Osteocyte (in vitro differentiated cells): ENCODE data around the gene OR52I2. TPM values are rescaled to one million over a fixed set of nuclear protein-coding genes. Genes with fewer than 3 reads are reported as not detected.

Source experiments
- DNase-seq: peaks from one replicate; pipeline ENCODE4 v3.0.0; 2021; ENCODE audit warnings: mixed read lengths; ENCODE audit not compliant: unreplicated experiment; ENCODE audit errors: extremely low spot score
- H3K27ac Mint-ChIP-seq: one replicate; pipeline ENCODE4 v1.8.0; 2021; ENCODE audit warnings: mild to moderate bottlenecking, mixed read lengths; ENCODE audit not compliant: unreplicated experiment
- H3K27me3 Mint-ChIP-seq: one replicate; pipeline ENCODE4 v1.8.0; 2021; ENCODE audit warnings: mixed read lengths; ENCODE audit not compliant: unreplicated experiment
- H3K36me3 Mint-ChIP-seq: one replicate; pipeline ENCODE4 v1.8.0; 2021; ENCODE audit warnings: mixed read lengths; ENCODE audit not compliant: unreplicated experiment
- H3K4me1 Mint-ChIP-seq: one replicate; pipeline ENCODE4 v1.8.0; 2021; ENCODE audit warnings: mixed read lengths; ENCODE audit not compliant: unreplicated experiment
- H3K4me3 Mint-ChIP-seq: one replicate; pipeline ENCODE4 v1.8.0; 2021; ENCODE audit warnings: mild to moderate bottlenecking, moderate library complexity, mixed read lengths; ENCODE audit not compliant: unreplicated experiment
- H3K9me3 Mint-ChIP-seq: one replicate; pipeline ENCODE4 v1.8.0; 2021; ENCODE audit warnings: mixed read lengths; ENCODE audit not compliant: unreplicated experiment
- CTCF ChIP-seq: fragments of 200-600 bp; sonication (generic); IDR thresholded peaks from 2 replicates; pipeline ENCODE4 v1.5.0; 2021; ENCODE audit warnings: antibody characterized with exemption, mild to moderate bottlenecking, moderate library complexity
- total RNA-seq: library from RNA; stranded (reverse); gene quantifications from 2 replicates; pipeline ENCODE4 v1.2.1, GENCODE V29; 2021

The OR52I2 gene
- total RNA-seq, 1 donor from 2014 or later, result not detected

DNA sequence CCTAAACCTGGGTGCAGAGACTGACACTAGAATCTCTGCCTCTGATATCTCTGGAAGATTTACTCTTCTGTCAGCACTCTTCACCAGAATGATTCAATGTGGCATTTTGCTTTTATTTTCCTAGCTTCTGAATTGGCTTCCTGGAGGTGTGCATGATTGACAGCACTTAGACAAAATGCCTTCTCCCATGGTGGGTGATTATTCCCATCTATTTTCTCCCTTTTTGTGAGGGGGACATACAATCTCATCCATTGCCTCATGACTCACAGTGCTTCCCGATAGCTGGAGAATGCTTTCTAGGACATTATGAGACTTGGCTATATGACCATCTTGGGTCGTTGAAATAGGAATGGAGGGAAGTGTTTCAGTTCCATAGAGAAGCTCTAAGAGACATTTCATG is 30.4 kb downstream of the OR52I2 start:
- Mint-ChIP-seq H3K4me3 (no peak overlapping the region), H3K4me1 (peaks cover 18% of the 10 kb centered on the region), H3K27ac (no peak overlapping the region), H3K9me3 (peaks cover 2% of the 10 kb centered on the region), H3K36me3 (no peaks in the 10 kb centered on the region), H3K27me3 (peaks cover 32% of the 10 kb centered on the region)
- TF ChIP-seq CTCF, result no peak
- DNase-seq, result no peak

DNA sequence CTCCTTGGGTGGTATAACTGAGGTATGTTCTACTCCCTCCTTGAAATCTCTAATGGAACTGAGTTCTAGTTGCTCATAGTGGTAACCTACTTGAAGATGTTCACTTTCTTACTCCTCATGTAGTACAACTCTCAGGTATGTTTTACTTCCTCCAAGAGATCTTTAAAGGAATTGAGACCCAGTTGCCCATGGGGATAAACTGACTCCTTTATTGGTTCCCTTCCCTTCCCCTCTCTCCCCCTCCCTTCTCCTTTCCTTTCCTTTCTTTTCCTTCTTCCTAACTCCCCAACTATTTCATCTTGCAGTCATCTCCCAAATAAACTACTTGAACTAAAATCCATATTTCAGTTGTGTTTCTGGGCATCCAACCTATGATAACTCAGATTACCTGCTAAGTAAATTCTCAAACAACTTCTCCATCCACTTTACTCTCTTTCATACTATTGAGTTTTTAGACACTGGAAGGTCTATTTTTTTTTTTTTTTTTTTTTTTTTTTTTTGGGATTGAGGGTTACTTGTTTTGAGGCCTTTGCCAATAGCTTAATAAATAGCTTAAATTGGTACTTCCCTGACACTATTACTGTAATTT is 34.4 kb downstream of the OR52I2 start:
- no peak for DNase-seq
- peaks cover 49% of the 10 kb centered on the region for H3K27me3 Mint-ChIP-seq

GRCh38 chr11:4619514-4619913 is 38.0 kb downstream of the OR52I2 start:
- Mint-ChIP-seq H3K4me1 (no peaks in the 10 kb centered on the region), H3K27ac (no peak overlapping the region), H3K36me3 (no peaks in the 10 kb centered on the region), H3K27me3 (peaks cover 54% of the 10 kb centered on the region), H3K4me3 (no peak overlapping the region), H3K9me3 (no peaks in the 10 kb centered on the region)
- no peak for TF ChIP-seq CTCF
- no peak for DNase-seq

More for the DNA sequence above, 34.4 kb downstream of the OR52I2 start:
- Mint-ChIP-seq H3K4me1 (no peaks in the 10 kb centered on the region), H3K36me3 (no peaks in the 10 kb centered on the region), H3K27ac (no peak overlapping the region), H3K9me3 (no peaks in the 10 kb centered on the region), H3K4me3 (no peak overlapping the region)
- TF ChIP-seq CTCF, result no peak

- Mint-ChIP-seq H3K4me1 (peaks cover 2% of the 10 kb centered on the region), H3K4me3 (no peak overlapping the region)
- DNase-seq, result peak; percentile 88
Observed at GRCh38 chr11:4626207-4627099, 44.9 kb downstream of the OR52I2 start.

More at GRCh38 chr11:4626207-4627099, 44.9 kb downstream of the OR52I2 start:
- no peak overlapping the region for H3K27ac Mint-ChIP-seq
- H3K9me3 Mint-ChIP-seq, result no peaks in the 10 kb centered on the region
- TF ChIP-seq CTCF, result peak; percentile 83
- no peaks in the 10 kb centered on the region for H3K36me3 Mint-ChIP-seq
- peaks cover 70% of the 10 kb centered on the region for H3K27me3 Mint-ChIP-seq
